Chondrocyte (in vitro differentiated cells): ENCODE results near the gene GNAI1. TPM values are rescaled to one million over a fixed set of nuclear protein-coding genes. Genes with fewer than 3 reads are reported as not detected.

ENCODE experiments used
- DNase-seq: peaks from one replicate; pipeline ENCODE4 v3.0.0; 2021; ENCODE audit warnings: mixed read lengths, low spot score
- H3K27ac Mint-ChIP-seq: one replicate; pipeline ENCODE4 v1.8.0; 2021; ENCODE audit warnings: mild to moderate bottlenecking, moderate library complexity, mixed read lengths; ENCODE audit not compliant: unreplicated experiment
- H3K27me3 Mint-ChIP-seq: 2 replicates; pipeline ENCODE4 v1.8.0; 2021; ENCODE audit warnings: low read depth, mixed read lengths
- H3K36me3 Mint-ChIP-seq: 2 replicates; pipeline ENCODE4 v1.8.0; 2021; ENCODE audit warnings: low read depth, mixed read lengths
- H3K4me1 Mint-ChIP-seq: 2 replicates; pipeline ENCODE4 v1.8.0; 2021; ENCODE audit warnings: low read depth, mild to moderate bottlenecking, mixed read lengths
- H3K4me3 Mint-ChIP-seq: one replicate; pipeline ENCODE4 v1.8.0; 2021; ENCODE audit warnings: mild to moderate bottlenecking, moderate library complexity, mixed read lengths; ENCODE audit not compliant: unreplicated experiment
- H3K9me3 Mint-ChIP-seq: 2 replicates; pipeline ENCODE4 v1.8.0; 2021; ENCODE audit warnings: low read depth, mixed read lengths
- total RNA-seq: library from RNA; stranded (reverse); gene quantifications from 3 replicates; pipeline ENCODE4 v1.2.1, GENCODE V29; 2021
- TF ChIP-seq, protein P1 (sequence below): fragments of 200-600 bp; sonication (generic); IDR thresholded peaks from 2 replicates; pipeline ENCODE4 v1.5.0; 2021; ENCODE audit warnings: antibody characterized with exemption, mild to moderate bottlenecking, moderate library complexity

The GNAI1 gene
- total RNA-seq, 1 donor from 2014 or later = 27.4 TPM

DNA sequence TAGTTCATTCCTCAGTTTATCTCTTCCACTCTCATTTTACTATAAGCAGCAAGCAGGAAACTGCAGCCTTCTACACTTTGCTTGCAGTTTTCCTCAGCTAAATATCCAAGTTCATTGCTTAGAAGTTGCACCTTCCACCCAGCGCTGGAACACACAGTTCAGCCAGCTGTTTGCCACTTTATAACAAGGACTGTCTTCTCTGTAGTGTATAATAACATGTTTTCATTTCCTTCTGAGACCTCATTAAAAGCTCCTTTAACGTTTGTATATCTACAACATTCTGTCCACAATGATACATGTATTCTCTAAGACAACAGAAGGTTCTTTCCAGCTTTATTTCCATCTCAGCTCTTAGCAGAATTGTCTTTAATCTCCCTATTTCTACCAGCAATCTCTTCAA lies 74.1 kb downstream of the GNAI1 start:
- no peaks in the 10 kb centered on the region for H3K9me3 Mint-ChIP-seq
- peaks cover 11% of the 10 kb centered on the region for H3K36me3 Mint-ChIP-seq
- H3K4me3 Mint-ChIP-seq = no peak overlapping the region
- peaks cover 26% of the 10 kb centered on the region for H3K4me1 Mint-ChIP-seq
- TF ChIP-seq, protein P1, sequence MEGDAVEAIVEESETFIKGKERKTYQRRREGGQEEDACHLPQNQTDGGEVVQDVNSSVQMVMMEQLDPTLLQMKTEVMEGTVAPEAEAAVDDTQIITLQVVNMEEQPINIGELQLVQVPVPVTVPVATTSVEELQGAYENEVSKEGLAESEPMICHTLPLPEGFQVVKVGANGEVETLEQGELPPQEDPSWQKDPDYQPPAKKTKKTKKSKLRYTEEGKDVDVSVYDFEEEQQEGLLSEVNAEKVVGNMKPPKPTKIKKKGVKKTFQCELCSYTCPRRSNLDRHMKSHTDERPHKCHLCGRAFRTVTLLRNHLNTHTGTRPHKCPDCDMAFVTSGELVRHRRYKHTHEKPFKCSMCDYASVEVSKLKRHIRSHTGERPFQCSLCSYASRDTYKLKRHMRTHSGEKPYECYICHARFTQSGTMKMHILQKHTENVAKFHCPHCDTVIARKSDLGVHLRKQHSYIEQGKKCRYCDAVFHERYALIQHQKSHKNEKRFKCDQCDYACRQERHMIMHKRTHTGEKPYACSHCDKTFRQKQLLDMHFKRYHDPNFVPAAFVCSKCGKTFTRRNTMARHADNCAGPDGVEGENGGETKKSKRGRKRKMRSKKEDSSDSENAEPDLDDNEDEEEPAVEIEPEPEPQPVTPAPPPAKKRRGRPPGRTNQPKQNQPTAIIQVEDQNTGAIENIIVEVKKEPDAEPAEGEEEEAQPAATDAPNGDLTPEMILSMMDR = no peak
- DNase-seq = no peak
- H3K27me3 Mint-ChIP-seq = no peaks in the 10 kb centered on the region
- no peak overlapping the region for H3K27ac Mint-ChIP-seq

DNA sequence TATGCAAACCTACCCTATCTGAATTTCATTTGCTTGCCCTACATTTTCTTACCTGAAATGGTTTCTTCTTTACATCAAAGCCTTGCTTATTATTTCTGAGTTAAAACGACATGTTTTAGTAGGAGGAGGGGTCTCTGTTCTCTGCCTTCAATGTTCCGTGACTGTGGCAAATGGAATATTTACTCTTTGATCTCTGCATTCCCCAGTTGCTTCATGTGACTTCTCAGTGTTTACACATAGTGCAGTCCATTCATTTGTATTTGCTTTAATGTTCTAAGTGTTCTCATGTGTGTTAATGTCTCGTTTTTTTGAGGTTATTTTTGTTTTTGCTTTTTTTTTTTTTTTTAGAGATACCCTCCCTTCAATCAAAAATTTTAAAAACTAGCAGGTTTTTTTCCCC lies 75.8 kb downstream of the GNAI1 start:
- Mint-ChIP-seq H3K27me3 (no peaks in the 10 kb centered on the region), H3K4me1 (peaks cover 18% of the 10 kb centered on the region), H3K36me3 (peaks cover 11% of the 10 kb centered on the region), H3K4me3 (no peak overlapping the region), H3K27ac (no peak overlapping the region), H3K9me3 (no peaks in the 10 kb centered on the region)
- TF ChIP-seq, protein P1 = no peak
- no peak for DNase-seq

DNA sequence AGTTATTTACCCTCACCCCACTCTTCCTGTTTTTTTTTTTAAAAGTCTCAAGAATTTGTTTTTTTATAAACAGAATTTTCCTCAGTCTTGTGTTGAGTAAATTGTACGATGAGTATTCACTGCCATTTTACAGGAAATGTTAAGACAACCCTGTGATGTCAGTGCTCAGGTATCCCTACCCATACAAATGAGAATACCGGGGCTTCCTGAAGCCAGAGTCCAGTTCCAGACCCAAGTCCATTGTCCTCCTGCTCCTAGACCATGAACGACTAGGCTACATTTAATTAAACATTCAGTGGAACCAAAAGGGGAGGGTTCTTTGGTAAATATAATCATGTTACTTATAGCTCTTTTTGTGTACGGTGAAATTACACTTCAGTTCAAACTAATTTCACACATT lies 79.2 kb downstream of the GNAI1 start:
- no peak overlapping the region for H3K27ac Mint-ChIP-seq

DNA sequence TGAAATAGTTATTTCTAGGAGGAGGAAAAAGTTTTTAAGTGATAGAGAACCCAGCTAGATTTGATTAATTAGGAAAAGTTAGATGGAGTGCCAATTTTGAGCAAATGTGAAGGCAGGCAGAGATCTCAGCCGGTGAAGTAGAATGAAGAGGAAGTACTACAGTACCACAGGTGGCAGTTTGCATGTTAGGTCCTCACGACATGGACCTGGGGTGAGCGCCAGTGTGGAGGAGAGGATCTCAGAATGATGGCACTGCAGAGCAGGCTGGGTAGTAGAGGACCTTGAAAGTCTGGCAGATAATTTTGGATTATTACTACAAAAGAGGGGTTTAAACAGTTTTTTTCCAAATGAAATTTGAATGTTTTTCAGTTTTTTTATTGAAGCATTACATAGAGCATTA lies 81.1 kb downstream of the GNAI1 start:
- no peaks in the 10 kb centered on the region for H3K9me3 Mint-ChIP-seq
- no peak for DNase-seq
- no peak overlapping the region for H3K4me3 Mint-ChIP-seq
- peaks cover 15% of the 10 kb centered on the region for H3K36me3 Mint-ChIP-seq
- peaks cover 7% of the 10 kb centered on the region for H3K4me1 Mint-ChIP-seq
- H3K27me3 Mint-ChIP-seq = no peaks in the 10 kb centered on the region
- TF ChIP-seq, protein P1 = no peak
- no peak overlapping the region for H3K27ac Mint-ChIP-seq

More for the DNA sequence above, 79.2 kb downstream of the GNAI1 start:
- Mint-ChIP-seq H3K36me3 (peaks cover 11% of the 10 kb centered on the region), H3K4me1 (peaks cover 12% of the 10 kb centered on the region), H3K27me3 (no peaks in the 10 kb centered on the region), H3K4me3 (no peak overlapping the region), H3K9me3 (no peaks in the 10 kb centered on the region)
- DNase-seq = no peak
- TF ChIP-seq, protein P1 = no peak

DNA sequence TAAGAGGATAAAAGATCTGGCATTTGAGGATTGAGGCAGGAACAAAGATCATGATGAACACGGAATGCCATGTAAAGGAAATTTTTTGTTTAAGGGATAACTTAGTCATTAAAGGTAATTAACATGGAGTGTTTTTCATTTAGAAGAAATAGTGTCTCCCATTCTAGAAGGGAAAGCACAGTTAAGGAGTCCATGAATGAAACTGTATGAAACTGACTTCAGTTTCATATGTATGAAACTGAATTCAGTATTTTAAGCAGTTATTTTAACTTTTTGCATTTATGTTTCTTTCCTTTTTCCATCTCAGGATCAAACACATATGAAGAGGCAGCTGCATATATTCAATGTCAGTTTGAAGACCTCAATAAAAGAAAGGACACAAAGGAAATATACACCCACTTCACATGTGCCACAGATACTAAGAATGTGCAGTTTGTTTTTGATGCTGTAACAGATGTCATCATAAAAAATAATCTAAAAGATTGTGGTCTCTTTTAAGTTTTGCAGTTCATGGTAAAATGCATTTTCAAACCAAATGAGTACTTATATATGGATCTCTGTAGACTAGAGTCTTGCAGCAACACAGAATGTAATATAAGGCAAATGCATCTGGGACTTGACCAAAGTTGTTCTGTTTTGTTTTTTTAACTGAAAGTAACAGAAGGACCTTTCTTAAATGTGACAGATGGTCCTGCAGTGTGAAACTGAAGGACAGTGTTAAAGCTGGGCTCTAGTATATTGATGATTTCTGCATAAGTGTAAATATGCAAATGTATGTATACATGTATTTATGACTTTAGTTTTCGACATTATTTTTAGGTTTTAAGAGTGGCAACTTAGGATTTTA lies 82.6 kb downstream of the GNAI1 start:
- Mint-ChIP-seq H3K27me3 (no peaks in the 10 kb centered on the region), H3K27ac (no peak overlapping the region), H3K4me1 (peaks cover 4% of the 10 kb centered on the region), H3K36me3 (peaks cover 12% of the 10 kb centered on the region), H3K9me3 (no peaks in the 10 kb centered on the region), H3K4me3 (no peak overlapping the region)
- no peak for DNase-seq
- TF ChIP-seq, protein P1 = no peak
